RCC 7860 (cell line): ENCODE measurements around the gene TRIM40.

ENCODE experiments used
- DNase-seq: peaks from one replicate; pipeline ENCODE4 v3.0.0-alpha.2; 2015; ENCODE audit warnings: low spot score
- FAIRE-seq: peaks from 2 replicates; lab custom pipeline; 2012; peaks lifted over from hg19 to GRCh38; lab: Jason Lieb, UNC

The TRIM40 gene

DNA sequence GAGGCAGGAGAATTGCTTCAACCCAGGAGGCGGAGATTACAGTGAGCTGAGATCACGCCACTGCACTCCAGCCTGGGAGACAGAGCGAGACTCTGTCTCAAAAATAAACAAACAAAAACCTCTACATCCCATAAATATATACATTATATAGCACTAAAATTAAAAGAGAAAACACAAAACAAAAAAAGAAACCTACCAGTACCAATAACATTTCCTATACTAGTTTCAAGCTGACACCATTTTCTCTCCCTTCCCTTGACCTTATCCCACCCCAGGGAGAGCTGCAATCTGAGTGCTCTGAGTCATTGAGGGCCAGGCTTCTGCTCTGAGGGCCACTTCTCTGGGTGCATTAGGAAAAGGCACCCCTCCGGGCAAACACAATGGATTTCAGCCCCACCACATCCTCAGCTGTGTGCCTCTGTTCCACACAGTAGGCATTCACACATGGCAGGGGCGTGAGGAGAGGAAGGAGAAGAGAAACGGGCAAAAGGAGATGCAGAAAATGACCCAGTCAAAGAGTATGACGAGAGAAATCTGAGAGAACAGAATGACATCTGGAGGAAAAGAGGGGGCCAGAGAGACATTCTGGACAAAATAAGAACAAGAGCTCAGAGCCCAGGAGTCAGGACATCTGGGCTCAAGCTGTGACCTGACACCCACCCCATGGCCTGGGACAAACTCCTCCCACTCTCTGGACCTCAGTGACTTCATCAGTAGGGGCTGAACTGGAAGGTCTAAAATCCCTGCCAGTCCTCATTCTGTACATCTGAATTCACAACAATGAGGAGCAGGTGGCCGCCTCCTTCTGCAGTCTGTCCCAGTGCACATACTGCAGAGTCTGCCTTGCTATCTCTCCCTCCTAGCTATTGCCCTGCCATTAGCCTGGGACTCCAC, 59.1 kb downstream of the TRIM40 start:
- DNase-seq: no peak
- no peak for FAIRE-seq

DNA sequence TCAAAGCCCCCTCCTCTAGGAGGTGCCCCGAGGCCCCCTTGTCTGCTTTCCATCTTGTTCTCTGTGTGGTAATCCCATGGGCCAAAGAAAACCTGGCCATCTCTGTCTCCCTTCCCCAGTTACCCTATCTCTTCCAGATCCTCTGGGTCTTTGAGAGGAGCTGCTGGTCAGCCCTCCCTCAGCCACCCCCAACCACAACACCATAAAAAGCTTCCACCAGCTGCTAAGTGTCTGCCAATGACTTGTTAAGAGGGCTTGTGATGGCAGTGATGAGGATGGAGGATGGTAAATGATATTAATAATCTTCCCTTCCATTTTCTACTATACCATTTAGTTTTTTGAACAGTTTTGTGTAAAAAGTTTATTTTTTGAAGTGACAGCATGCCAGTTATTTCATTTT, 60.0 kb downstream of the TRIM40 start:
- DNase-seq (no peak), FAIRE-seq (no peak)

DNA sequence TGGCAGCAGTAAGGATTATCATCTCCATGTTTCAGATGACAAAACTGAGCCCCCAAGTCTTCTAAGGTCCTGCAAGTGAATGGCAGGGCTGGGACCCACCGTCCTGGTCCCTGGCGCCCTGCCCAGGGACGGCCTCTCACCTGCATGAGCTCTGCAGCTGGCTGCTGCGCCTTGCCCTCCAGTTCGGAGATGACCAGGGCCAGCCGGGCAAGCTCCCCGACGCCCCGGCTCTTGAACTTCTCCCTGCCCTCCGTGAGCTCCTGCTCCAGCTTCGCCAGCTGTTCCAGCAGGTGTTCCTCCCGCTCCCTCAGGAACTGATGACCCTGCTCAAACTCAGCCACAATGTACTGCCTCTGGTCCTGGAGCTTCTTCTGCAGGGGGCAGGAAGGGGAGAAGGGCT, 60.4 kb downstream of the TRIM40 start:
- no peak for DNase-seq
- no peak for FAIRE-seq
